ENCODE results near the gene HSPB6. TPM values are rescaled to one million over a fixed set of nuclear protein-coding genes. Genes with fewer than 3 reads are reported as not detected.

HSPB6 gene
- total and polyA plus RNA-seq, 9 donors: 44.9 to 434 (median 232) TPM

- WGBS, 3 donors: 69 to 73% (median 70%) methylated on average over 13 of the region's 13 CpGs
- no peak overlapping the region for H3K4me3 ChIP-seq
- TF ChIP-seq EP300 (IDR thresholded peaks at IDR 0.05) (no peak), POLR2A (IDR thresholded peaks at IDR 0.05) (no peak), CTCF (IDR thresholded peaks at IDR 0.05) (no peak)
- H3K9me3 ChIP-seq: no peaks in the 10 kb centered on the region
- peak in 4 of 5 donors; percentile 46 to 58 (median 58) for DNase-seq
- peaks cover 12% of the 10 kb centered on the region for H3K4me1 ChIP-seq (ENCODE audit: insufficient read depth)
- intact Hi-C loops (cut with DNase I): no loop called here
- peak overlapping the region; percentile 90 to 97 for H3K27ac ChIP-seq
- no peaks in the 10 kb centered on the region for H3K27me3 ChIP-seq
- H3K36me3 ChIP-seq: no peaks in the 10 kb centered on the region
These were observed 2.3 kb downstream of the HSPB6 start for GRCh38 chr19:35754370-35755130.

DNA sequence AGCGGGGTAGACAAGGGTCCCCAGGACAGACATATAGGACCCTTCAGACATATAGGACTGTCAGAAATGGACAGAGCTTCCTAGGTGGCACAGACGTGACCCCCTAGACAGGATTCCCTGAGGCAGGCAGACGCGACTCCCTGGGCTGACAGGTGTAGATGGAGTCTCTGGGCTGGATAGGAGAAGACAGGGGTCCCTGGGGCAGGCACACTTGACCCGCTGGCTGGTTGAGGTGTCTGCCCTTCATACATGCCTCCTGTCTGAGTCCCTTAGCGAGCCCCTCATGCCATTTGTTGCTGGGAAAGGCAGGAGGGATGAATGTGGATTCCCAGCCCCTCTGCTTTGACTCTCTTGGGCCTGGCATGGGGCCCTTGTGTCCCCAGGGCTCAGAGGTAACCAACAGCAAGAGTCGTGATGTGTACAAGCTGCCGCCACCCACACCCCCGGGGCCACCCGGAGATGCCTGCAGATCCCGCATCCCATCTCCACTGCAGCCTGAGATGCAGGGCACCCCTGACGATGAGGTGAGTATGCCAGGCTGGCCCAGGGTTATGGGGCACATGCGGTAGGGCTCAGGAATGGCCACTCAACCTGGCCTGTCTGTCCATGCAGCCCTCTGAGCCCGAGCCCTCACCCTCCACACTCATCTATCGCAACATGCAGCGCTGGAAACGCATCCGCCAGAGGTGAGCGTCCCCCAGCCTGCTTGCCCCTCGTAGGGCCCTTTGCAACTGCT lies 3.0 kb downstream of the HSPB6 start:
- Histone ChIP-seq H3K9me3 (no peaks in the 10 kb centered on the region), H3K4me3 (no peak overlapping the region), H3K27ac (peak overlapping the region; percentile 21 to 97), H3K4me1 (ENCODE audit: insufficient read depth) (peaks cover 11% of the 10 kb centered on the region), H3K27me3 (no peaks in the 10 kb centered on the region), H3K36me3 (no peaks in the 10 kb centered on the region)
- 89 to 93% (median 90%) methylated on average over 16 to 20 of the region's 20 CpGs for WGBS, 3 donors
- DNase-seq: peak in 4 of 5 donors; percentile 46 to 56 (median 54)
- intact Hi-C loops (cut with DNase I): no loop called here
- TF ChIP-seq EP300 (IDR thresholded peaks at IDR 0.05) (no peak), CTCF (IDR thresholded peaks at IDR 0.05) (no peak), POLR2A (IDR thresholded peaks at IDR 0.05) (no peak)

DNA sequence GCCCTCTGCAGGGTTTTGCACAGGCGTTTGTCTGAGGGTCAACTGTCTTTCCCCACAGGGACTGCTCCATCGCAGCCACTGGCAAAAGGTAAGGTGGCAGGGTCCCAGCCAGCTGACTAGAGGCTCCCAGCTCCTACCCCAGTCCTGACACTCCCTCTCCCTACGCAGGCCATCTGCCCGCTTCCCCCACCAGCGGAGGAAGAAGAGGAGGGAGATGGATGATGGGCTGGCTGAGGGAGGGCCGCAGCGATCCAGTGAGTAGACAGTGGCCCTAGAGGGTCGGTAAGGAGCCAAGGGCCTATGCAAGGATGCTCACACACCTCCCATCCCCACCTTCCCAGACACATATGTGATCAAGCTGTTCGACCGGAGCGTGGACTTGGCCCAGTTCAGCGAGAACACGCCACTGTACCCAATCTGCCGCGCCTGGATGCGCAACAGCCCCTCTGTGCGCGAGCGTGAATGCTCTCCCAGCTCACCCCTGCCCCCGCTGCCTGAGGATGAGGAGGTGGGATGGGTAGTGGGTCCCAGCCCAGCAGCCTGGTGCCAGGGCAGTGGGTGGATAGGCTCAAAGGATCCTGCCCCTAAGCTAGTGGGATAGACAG lies 4.0 kb downstream of the HSPB6 start:
- Histone ChIP-seq H3K4me3 (no peak overlapping the region), H3K27me3 (no peaks in the 10 kb centered on the region), H3K9me3 (no peaks in the 10 kb centered on the region), H3K27ac (no peak overlapping the region), H3K4me1 (ENCODE audit: insufficient read depth) (peaks cover 13% of the 10 kb centered on the region), H3K36me3 (no peaks in the 10 kb centered on the region)
- TF ChIP-seq CTCF (IDR thresholded peaks at IDR 0.05) (no peak), POLR2A (IDR thresholded peaks at IDR 0.05) (no peak), EP300 (IDR thresholded peaks at IDR 0.05) (no peak)
- intact Hi-C loops (cut with DNase I): no loop called here
- DNase-seq: peak in 2 of 5 donors; percentile 44 to 59
- 90 to 93% (median 92%) methylated on average over 20 of the region's 20 CpGs for WGBS, 3 donors

- Histone ChIP-seq H3K4me1 (ENCODE audit: insufficient read depth) (peaks cover 13% of the 10 kb centered on the region), H3K9me3 (no peaks in the 10 kb centered on the region), H3K27ac (no peak overlapping the region), H3K36me3 (no peaks in the 10 kb centered on the region), H3K27me3 (no peaks in the 10 kb centered on the region), H3K4me3 (no peak overlapping the region)
- 81 to 86% (median 82%) methylated on average over 14 of the region's 14 CpGs for WGBS, 3 donors
- no peak for DNase-seq
- intact Hi-C loops (cut with DNase I): no loop called here
- TF ChIP-seq POLR2A (IDR thresholded peaks at IDR 0.05) (no peak), CTCF (IDR thresholded peaks at IDR 0.05) (no peak), EP300 (IDR thresholded peaks at IDR 0.05) (no peak)
These were observed 4.7 kb downstream of the HSPB6 start for GRCh38 chr19:35751839-35752745.

All from ovary (tissue), 9 donors.